ENCODE measurements around the gene LOXL4. TPM values are rescaled to one million over a fixed set of nuclear protein-coding genes. Genes with fewer than 3 reads are reported as not detected.

LOXL4 gene
- total and polyA plus RNA-seq, 4 experiments from 2014 or later: 0.10 TPM; not detected in 3

GRCh38 chr10:98226508-98227144, 41.4 kb downstream of the LOXL4 start:
- H3K27me3 Mint-ChIP-seq: no peaks in the 10 kb centered on the region
- Histone ChIP-seq H3K9me3 (ENCODE audit: control insufficient read depth in 1 of 2, low read length in 2 of 2) (peaks cover 0 to 4% of the 10 kb centered on the region in 2 donors), H3K4me3 (ENCODE audit: low read length in 2 of 2) (no peak overlapping the region), H3K4me1 (ENCODE audit: insufficient read depth, low read length) (no peaks in the 10 kb centered on the region), H3K27me3 (ENCODE audit: insufficient read depth, low read length) (no peaks in the 10 kb centered on the region), H3K36me3 (ENCODE audit: insufficient read depth, low read length) (no peaks in the 10 kb centered on the region), H3K27ac (ENCODE audit: low read depth, low read length) (no peak overlapping the region)
- intact Hi-C loops (cut with micrococcal nuclease): no loop called here
- no peak overlapping the region for H3K4me3 Mint-ChIP-seq
- H3K27ac Mint-ChIP-seq: no peak overlapping the region
- H3K9me3 Mint-ChIP-seq: peaks cover 0 to 6% (median 4%) of the 10 kb centered on the region in 8 donors
- DNase-seq: no peak
- peaks cover 11 to 33% (median 23%) of the 10 kb centered on the region in 4 donors for H3K4me1 Mint-ChIP-seq
- ChIA-PET POLR2A (ENCODE audit: partially characterized antibody) (no interaction called here), CTCF (ENCODE audit: partially characterized antibody) (no interaction called here)
- peaks cover 41 to 50% of the 10 kb centered on the region in 2 donors for H3K36me3 Mint-ChIP-seq

GRCh38 chr10:98224996-98225395, 43.0 kb downstream of the LOXL4 start:
- peak overlapping the region in 2 of 7 donors; percentile 8 to 85 for H3K27ac Mint-ChIP-seq
- ChIA-PET CTCF (ENCODE audit: partially characterized antibody) (no interaction called here), POLR2A (ENCODE audit: partially characterized antibody) (no interaction called here)

GRCh38 chr10:98224509-98224908, 43.5 kb downstream of the LOXL4 start:
- no peak overlapping the region for H3K4me3 ChIP-seq (ENCODE audit: low read length in 2 of 2)
- H3K4me3 Mint-ChIP-seq: no peak overlapping the region
- H3K27ac Mint-ChIP-seq: no peak overlapping the region
- no peak for DNase-seq
- peaks cover 0 to 5% of the 10 kb centered on the region in 2 donors for H3K9me3 ChIP-seq (ENCODE audit: control insufficient read depth in 1 of 2, low read length in 2 of 2)
- H3K36me3 ChIP-seq (ENCODE audit: insufficient read depth, low read length): no peaks in the 10 kb centered on the region
- H3K9me3 Mint-ChIP-seq: peaks cover 2 to 14% (median 12%) of the 10 kb centered on the region in 8 donors
- no peaks in the 10 kb centered on the region for H3K27me3 ChIP-seq (ENCODE audit: insufficient read depth, low read length)
- peaks cover 11 to 27% (median 17%) of the 10 kb centered on the region in 4 donors for H3K4me1 Mint-ChIP-seq
- H3K4me1 ChIP-seq (ENCODE audit: insufficient read depth, low read length): no peaks in the 10 kb centered on the region
- ChIA-PET CTCF (ENCODE audit: partially characterized antibody) (no interaction called here), POLR2A (ENCODE audit: partially characterized antibody) (no interaction called here)
- H3K36me3 Mint-ChIP-seq: peaks cover 36 to 49% of the 10 kb centered on the region in 2 donors
- intact Hi-C loops (cut with micrococcal nuclease): no loop called here
- no peaks in the 10 kb centered on the region for H3K27me3 Mint-ChIP-seq
- no peak overlapping the region for H3K27ac ChIP-seq (ENCODE audit: low read depth, low read length)

More at GRCh38 chr10:98224996-98225395, 43.0 kb downstream of the LOXL4 start:
- H3K36me3 Mint-ChIP-seq: peaks cover 32 to 45% of the 10 kb centered on the region in 2 donors
- peaks cover 11 to 27% (median 19%) of the 10 kb centered on the region in 4 donors for H3K4me1 Mint-ChIP-seq
- H3K27me3 Mint-ChIP-seq: no peaks in the 10 kb centered on the region
- H3K27me3 ChIP-seq (ENCODE audit: insufficient read depth, low read length): no peaks in the 10 kb centered on the region
- H3K4me1 ChIP-seq (ENCODE audit: insufficient read depth, low read length): no peaks in the 10 kb centered on the region
- no peaks in the 10 kb centered on the region for H3K36me3 ChIP-seq (ENCODE audit: insufficient read depth, low read length)
- no peak for DNase-seq
- H3K4me3 Mint-ChIP-seq: peak overlapping the region in 1 of 8 donors; percentile 13
- H3K9me3 Mint-ChIP-seq: peaks cover 0 to 9% (median 7%) of the 10 kb centered on the region in 8 donors
- H3K4me3 ChIP-seq (ENCODE audit: low read length in 2 of 2): no peak overlapping the region
- H3K27ac ChIP-seq (ENCODE audit: low read depth, low read length): no peak overlapping the region
- H3K9me3 ChIP-seq (ENCODE audit: control insufficient read depth in 1 of 2, low read length in 2 of 2): peaks cover 0 to 4% of the 10 kb centered on the region in 2 donors
- intact Hi-C loops (cut with micrococcal nuclease): no loop called here

- no peak for DNase-seq
- POLR2A ChIA-PET (ENCODE audit: partially characterized antibody): no interaction called here
- Mint-ChIP-seq H3K4me1 (peaks cover 10 to 28% (median 13%) of the 10 kb centered on the region in 4 donors), H3K27me3 (no peaks in the 10 kb centered on the region), H3K36me3 (peaks cover 37 to 50% of the 10 kb centered on the region in 2 donors), H3K27ac (no peak overlapping the region), H3K9me3 (peaks cover 5 to 19% (median 18%) of the 10 kb centered on the region in 8 donors), H3K4me3 (no peak overlapping the region)
- H3K4me3 ChIP-seq (ENCODE audit: low read length in 2 of 2): no peak overlapping the region
- H3K9me3 ChIP-seq (ENCODE audit: control insufficient read depth in 1 of 2, low read length in 2 of 2): peaks cover 0 to 7% of the 10 kb centered on the region in 2 donors
- intact Hi-C loops (cut with micrococcal nuclease): no loop called here
- no peaks in the 10 kb centered on the region for H3K4me1 ChIP-seq (ENCODE audit: insufficient read depth, low read length)
- no peaks in the 10 kb centered on the region for H3K36me3 ChIP-seq (ENCODE audit: insufficient read depth, low read length)
- CTCF ChIA-PET (ENCODE audit: partially characterized antibody): no interaction called here
- H3K27ac ChIP-seq (ENCODE audit: low read depth, low read length): no peak overlapping the region
- H3K27me3 ChIP-seq (ENCODE audit: insufficient read depth, low read length): no peaks in the 10 kb centered on the region
Observed at GRCh38 chr10:98223874-98224273, 44.1 kb downstream of the LOXL4 start.

GRCh38 chr10:98217801-98218200, 50.2 kb downstream of the LOXL4 start:
- Mint-ChIP-seq H3K4me1 (peaks cover 18 to 29% (median 23%) of the 10 kb centered on the region in 4 donors), H3K36me3 (peaks cover 40 to 53% of the 10 kb centered on the region in 2 donors), H3K9me3 (peaks cover 10 to 40% (median 24%) of the 10 kb centered on the region in 8 donors), H3K27me3 (no peaks in the 10 kb centered on the region), H3K27ac (peak overlapping the region in 1 of 7 donors; percentile 5), H3K4me3 (peak overlapping the region in 2 of 8 donors; percentile 30 to 35)
- ChIA-PET CTCF (ENCODE audit: partially characterized antibody) (no interaction called here), POLR2A (ENCODE audit: partially characterized antibody) (interaction anchor here (0.6 kb wide), 1 partner anchor 54 kb away, joined by 7 read pairs; no protein-coding TSS in a partner anchor)
- Histone ChIP-seq H3K27me3 (ENCODE audit: insufficient read depth, low read length) (no peaks in the 10 kb centered on the region), H3K4me3 (ENCODE audit: low read length in 2 of 2) (no peak overlapping the region), H3K36me3 (ENCODE audit: insufficient read depth, low read length) (peaks cover 4% of the 10 kb centered on the region), H3K27ac (ENCODE audit: low read depth, low read length) (no peak overlapping the region), H3K9me3 (ENCODE audit: control insufficient read depth in 1 of 2, low read length in 2 of 2) (peaks cover 0 to 4% of the 10 kb centered on the region in 2 donors), H3K4me1 (ENCODE audit: insufficient read depth, low read length) (no peaks in the 10 kb centered on the region)
- intact Hi-C loops (cut with micrococcal nuclease): no loop called here
- DNase-seq: no peak

GRCh38 chr10:98215373-98215772, 52.6 kb downstream of the LOXL4 start:
- Mint-ChIP-seq H3K4me1 (peaks cover 36 to 50% (median 42%) of the 10 kb centered on the region in 4 donors), H3K9me3 (peaks cover 10 to 40% (median 24%) of the 10 kb centered on the region in 8 donors), H3K27me3 (no peaks in the 10 kb centered on the region), H3K36me3 (peaks cover 55 to 68% of the 10 kb centered on the region in 2 donors), H3K4me3 (peak overlapping the region in 1 of 8 donors; percentile 7), H3K27ac (no peak overlapping the region)
- Histone ChIP-seq H3K27ac (ENCODE audit: low read depth, low read length) (no peak overlapping the region), H3K4me3 (ENCODE audit: low read length in 2 of 2) (no peak overlapping the region), H3K9me3 (ENCODE audit: control insufficient read depth in 1 of 2, low read length in 2 of 2) (peaks cover 0 to 4% of the 10 kb centered on the region in 2 donors), H3K27me3 (ENCODE audit: insufficient read depth, low read length) (no peaks in the 10 kb centered on the region), H3K36me3 (ENCODE audit: insufficient read depth, low read length) (peaks cover 4% of the 10 kb centered on the region), H3K4me1 (ENCODE audit: insufficient read depth, low read length) (peaks cover 6% of the 10 kb centered on the region)
- ChIA-PET POLR2A (ENCODE audit: partially characterized antibody) (no interaction called here), CTCF (ENCODE audit: partially characterized antibody) (interaction anchor here (2.0 kb wide), 1 partner anchor 43 kb away, joined by 4 read pairs; no protein-coding TSS in a partner anchor)
- intact Hi-C loops (cut with micrococcal nuclease): no loop called here
- DNase-seq: no peak

- H3K4me3 Mint-ChIP-seq: no peak overlapping the region
- peak overlapping the region in 1 of 7 donors; percentile 7 for H3K27ac Mint-ChIP-seq
- DNase-seq: no peak
- POLR2A ChIA-PET (ENCODE audit: partially characterized antibody): no interaction called here
- peaks cover 6% of the 10 kb centered on the region for H3K4me1 ChIP-seq (ENCODE audit: insufficient read depth, low read length)
- intact Hi-C loops (cut with micrococcal nuclease): no loop called here
- no peak overlapping the region for H3K27ac ChIP-seq (ENCODE audit: low read depth, low read length)
- peaks cover 56 to 66% of the 10 kb centered on the region in 2 donors for H3K36me3 Mint-ChIP-seq
- no peak overlapping the region for H3K4me3 ChIP-seq (ENCODE audit: low read length in 2 of 2)
- peaks cover 6 to 24% (median 10%) of the 10 kb centered on the region in 8 donors for H3K9me3 Mint-ChIP-seq
- CTCF ChIA-PET (ENCODE audit: partially characterized antibody): interaction anchor here (0.8 to 2.0 kb wide), 2 partner anchors 42 to 45 kb away, joined by 3 to 4 read pairs; no protein-coding TSS in a partner anchor
- no peaks in the 10 kb centered on the region for H3K27me3 ChIP-seq (ENCODE audit: insufficient read depth, low read length)
- no peaks in the 10 kb centered on the region for H3K9me3 ChIP-seq (ENCODE audit: control insufficient read depth in 1 of 2, low read length in 2 of 2)
- peaks cover 12% of the 10 kb centered on the region for H3K36me3 ChIP-seq (ENCODE audit: insufficient read depth, low read length)
- peaks cover 42 to 53% (median 52%) of the 10 kb centered on the region in 4 donors for H3K4me1 Mint-ChIP-seq
- H3K27me3 Mint-ChIP-seq: no peaks in the 10 kb centered on the region
Observed at GRCh38 chr10:98213740-98214139, 54.3 kb downstream of the LOXL4 start.

Data from CD4-positive, alpha-beta memory T cell (primary cell).